HS-27A (cell line): Measurements from ENCODE around the gene SH3TC2.
A peak's percentile ranks its signal among the peaks of the same experiment; 100 is the strongest.

Experiments used
- DNase-seq: peaks from one replicate; pipeline ENCODE4 v3.0.0-alpha.2; 2012; ENCODE audit warnings: low read depth, missing footprints

Gene SH3TC2

DNA sequence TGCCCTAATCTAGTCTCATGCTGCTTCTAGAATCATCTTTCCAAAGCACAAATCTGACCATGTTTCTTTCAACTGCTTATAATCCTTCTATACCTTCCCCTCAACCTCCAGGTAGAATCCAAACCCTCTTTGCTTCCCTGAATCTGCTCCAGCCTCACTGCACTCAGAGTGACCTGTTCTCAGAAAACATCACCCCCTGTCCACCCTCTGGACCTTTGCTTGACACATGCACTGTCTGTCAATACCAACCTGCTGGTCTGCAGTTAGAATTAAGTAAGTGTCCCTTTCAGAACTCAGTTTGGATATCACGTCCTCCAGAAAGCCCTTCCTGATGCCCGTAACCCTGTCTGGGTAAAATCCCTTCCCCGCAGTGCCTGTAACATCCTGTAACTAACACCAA is 63.1 kb downstream of the SH3TC2 start:
- no peak for DNase-seq

DNA sequence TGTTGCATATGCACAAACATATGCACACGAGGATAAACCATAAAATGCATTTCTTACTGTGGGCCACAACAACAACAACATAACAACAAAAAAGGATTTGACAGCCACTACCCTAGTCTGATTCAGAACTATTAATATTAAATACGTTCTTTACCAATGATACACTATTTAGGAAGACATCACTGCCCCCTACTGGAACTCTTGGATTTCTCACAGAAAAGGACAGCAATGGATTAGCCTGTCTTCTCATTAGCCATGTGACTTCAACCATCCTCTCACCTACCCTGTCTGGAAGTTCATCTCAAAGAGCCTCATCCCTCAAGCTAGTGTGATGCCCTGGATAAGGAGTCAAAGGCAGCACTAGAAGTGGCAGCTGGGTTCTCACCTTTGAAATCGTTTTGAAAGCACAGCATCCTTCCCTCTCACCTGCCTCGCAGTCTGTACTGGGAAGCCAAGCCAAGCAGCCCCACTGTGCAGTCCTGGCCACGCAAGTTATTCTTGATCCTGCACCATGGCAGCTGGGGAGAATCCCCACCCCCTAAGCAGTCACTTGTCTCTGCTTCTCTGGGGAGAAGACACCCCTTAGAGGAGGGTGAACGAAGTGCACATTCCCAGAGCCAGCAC is 64.6 kb downstream of the SH3TC2 start:
- DNase-seq: no peak

DNA sequence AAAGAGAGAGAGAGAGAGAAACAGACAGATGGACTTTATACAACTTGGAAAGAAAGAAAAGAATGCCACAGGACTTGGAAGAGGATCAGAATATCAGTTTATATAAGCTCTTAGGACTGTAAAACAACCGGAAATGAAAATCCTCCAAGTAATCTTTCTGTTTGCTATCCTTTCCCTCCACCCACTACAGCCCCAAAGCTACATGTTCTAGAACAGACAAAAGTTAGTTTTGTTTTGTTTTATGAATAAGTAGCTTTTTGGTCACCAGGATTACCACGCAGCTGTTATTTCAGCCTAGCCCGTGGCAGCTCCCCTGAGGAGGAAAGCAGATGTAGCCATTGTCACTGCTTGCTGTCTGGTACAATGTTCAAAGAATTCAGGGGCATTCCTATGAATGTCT is 66.6 kb downstream of the SH3TC2 start:
- DNase-seq: no peak

DNA sequence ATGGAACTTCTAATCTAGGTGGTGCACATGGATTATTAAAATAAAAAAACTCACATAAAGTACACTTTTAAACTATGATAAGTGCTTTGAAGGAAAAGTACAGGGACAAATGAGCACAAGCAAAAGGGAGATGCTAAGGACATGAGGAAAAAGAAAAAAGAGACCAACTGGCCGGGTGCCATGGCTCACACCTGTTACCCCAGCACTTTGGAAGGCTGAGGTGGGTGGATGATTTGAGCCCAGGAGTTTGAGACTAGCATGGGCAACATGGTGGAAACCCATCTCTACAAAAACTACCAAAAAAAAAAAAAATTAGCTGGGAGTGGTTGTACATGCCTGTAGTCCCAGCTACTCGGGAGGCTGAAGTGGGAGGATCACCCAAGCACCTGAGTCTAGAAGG is 67.1 kb downstream of the SH3TC2 start:
- no peak for DNase-seq

DNA sequence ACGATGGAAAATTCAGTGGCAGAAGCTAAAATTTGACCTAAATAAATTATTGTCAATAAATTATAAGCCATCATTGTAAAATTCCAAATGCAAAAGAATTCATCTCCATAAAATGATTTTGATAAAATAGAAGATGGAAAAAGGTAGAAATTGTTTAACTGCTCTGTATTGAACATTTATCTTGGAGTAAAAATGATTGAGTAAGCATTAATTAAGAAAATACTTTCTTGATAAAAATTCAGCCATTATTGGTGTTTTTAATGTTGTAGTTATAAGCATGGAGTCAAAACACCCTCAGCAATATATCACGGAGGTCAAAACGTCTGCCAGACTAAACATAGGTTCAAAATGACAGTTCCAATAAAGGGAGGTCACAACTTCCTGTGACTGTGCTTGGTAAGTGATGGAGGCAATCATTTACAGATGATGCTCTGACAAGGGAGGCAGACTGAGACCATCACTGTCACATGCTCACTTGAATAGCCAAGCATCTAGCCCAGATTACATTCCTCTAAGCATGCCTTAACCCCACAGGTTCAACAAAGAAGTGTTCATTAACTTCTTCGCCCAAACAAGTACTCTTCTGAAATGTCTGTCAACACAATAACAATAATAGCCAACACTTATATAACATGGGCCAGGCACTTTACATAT is 69.5 kb downstream of the SH3TC2 start:
- no peak for DNase-seq

DNA sequence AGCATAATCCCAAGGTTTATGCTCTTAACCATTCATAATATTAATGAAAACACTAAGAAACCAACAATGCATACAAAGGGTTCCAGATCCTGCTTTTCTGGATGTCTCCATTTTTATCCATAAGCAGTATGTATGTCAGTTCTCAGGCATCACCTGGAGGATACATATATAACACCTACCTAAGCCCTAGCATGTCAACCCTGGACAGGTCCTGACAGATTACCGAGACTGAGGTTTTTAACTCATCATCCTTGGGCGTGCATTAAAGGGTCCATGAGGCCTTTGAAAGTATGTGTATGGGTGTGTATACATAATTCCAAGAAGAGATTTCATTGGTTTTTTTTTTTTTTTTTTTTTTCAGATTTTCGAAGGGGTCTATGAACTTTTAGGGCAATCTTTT is 70.6 kb downstream of the SH3TC2 start:
- no peak for DNase-seq

DNA sequence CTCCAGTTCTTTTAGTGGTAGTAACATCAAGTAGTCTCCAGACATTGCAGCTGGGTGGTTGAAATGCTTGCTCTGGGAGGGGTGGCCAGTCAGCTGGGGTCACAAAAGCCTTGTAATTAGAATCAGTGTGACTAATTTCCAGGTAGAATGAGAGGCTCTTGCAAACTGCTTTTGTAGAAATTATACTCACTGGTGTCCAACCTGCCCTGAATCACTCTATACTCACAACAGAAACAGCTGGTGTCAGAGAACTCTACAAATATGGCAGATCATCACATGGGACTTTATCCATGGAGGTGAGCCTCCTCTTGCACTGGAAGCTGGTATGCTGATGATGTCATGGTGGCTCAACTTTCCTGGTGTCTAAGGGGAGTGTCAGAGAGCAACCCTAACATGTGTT is 71.3 kb downstream of the SH3TC2 start:
- no peak for DNase-seq

DNA sequence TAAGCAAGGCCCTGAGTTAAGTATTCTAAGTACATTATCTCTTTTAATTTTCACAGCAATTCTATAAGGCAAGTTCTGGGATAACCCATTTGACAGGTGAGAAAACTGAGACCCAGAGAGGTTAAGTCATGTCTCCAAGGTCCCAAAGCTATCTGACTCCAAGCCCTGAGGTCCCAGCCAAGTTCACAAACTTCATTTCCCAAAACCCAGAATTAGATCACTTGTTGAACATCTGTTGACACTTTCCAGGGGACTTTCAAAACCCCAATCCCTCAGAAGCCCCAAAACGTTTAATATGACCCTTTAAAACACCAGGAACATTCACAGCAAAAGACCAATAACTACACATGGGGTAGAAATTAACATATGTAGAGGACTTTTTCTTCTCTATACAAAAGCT is 72.0 kb downstream of the SH3TC2 start:
- DNase-seq: no peak

DNA sequence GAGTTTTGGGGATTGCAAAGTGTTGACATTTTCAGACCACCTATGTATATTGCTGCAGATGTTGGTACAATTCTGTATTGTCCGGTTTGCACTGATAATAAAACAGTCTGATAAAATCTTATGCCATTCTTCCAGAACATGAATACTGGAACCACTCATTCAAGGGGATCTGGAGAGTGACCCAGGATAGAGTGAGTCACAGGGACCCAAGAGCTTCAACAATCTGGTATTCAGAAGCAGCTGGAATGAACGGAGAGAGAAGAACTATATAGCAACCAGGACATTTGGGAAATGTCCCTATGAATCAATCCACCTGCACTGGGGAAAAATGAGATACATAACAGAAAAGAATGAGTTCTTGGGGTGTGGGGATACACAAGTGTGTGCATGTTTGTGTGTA is 73.3 kb downstream of the SH3TC2 start:
- no peak for DNase-seq

DNA sequence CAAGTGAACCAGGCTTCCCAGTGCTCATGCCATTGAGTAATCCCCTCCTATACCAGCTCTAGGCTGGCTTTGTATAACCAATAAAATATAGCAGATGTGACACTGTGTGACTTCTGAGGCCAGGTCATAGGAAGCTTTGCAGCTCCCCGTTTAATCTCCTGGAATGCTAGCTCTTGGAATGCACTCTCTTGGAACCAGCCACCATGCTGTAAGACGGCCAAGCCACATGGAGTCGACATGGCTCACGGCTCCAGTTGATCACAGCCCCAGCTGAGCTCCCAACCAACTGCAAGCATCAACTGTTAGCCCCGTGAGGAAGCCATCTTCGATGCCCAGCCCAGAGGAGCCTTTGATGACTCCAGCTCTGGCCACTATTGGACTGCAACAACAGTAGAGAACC is 74.5 kb downstream of the SH3TC2 start:
- no peak for DNase-seq

DNA sequence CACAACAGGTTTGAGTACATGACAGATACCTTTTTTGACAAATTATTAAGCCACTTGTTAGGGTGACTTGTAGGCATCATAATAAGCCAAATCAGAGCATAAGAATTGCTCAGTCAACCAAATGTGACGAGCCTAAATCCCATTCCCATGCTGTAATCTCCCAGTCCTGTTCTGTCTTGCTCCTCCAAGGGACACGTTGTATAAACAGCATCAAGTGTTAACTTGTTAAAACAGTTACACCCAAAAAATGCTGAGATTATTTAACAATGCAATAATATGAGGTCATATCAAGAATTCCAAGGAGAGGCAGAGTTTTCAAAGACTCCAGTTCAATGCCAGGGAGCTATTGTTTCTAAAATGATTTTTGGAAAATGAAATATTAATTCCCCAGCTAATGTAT is 76.2 kb downstream of the SH3TC2 start:
- no peak for DNase-seq

DNA sequence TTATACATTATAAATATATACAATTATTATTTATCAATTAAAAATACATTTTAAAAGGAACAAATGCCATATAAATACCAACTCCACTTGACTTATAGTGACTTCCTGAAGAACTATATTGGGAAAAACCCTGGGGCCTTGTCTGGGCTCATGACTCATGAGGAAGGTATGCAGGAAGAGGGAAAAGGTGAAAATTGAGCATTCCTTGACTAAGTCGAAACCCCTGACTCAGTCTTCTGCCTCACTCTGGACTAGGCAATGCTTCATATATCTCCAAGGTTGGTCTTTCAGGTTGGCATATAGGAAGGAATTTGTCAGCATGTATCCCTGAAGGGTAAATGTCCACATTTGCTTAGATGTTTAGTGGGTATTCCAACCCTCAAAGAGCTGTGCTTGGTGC is 78.5 kb downstream of the SH3TC2 start:
- DNase-seq: no peak

DNA sequence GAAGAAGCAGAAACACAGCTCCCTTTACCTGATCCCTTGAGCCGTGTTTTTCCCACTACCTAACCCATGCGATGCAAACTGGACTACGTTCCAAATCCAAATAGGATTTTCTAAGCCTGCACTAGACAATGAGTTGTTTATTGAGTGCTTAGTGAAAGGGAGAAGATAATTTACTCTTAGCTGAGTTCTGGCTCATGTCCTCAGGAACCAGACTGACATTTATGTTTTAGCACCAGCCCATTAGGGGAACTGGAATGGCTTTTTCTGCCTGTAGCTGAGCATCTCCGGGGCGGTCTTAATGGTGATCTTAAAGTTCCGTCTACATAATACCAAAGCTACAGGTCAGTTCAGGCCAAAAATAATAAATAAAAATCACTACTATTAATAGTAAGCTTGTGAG is 81.5 kb downstream of the SH3TC2 start:
- DNase-seq: no peak

DNA sequence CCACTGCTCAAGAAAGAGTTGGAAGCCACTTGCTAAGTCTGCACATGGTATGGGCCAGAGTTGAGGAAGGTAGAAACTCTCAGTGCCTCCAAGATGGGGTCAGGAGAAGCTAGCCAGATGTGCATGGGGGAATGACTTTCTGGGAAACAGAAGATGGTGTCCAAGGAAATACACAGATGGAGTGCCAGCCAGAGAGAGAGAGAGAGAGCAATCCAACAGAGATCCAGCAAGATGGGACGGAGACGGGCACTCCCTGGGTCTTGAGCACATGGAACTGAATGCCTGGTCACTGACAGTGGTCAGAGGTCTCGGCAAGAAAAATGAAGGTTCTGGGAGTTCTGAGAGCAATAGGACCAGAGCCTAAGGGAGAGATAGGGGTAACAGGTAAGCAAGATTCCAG is 82.1 kb downstream of the SH3TC2 start:
- no peak for DNase-seq

DNA sequence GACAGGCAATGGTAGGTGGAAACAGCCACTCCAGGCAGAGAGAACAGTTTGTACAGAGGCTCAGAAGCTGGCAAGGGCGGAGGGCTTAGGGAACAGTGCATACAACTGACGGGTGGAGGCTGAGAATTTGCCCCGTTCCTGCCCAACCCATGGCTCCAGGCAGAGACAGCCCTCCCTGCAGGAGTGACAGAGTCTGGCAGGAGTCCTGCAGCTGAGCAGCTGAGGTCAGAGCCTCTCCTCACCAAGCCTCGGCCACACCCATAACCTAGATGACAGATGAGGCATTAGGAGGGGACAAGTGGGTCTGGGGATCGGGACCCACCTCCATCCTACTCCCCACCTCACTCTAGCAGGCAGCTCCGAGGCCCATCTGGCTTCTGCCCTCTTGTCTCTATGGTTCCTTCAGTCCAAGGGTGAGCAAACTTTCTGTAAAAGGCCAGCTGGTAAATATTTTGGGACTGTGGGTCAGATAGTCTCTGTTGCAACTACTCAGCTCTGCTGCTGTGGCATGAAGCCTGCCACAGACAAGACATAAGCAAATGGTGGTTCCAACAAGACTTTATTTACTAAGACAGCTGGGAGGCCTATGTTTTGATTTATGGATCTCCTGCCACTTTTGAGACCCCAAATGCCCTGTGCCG is 83.7 kb downstream of the SH3TC2 start:
- no peak for DNase-seq

DNA sequence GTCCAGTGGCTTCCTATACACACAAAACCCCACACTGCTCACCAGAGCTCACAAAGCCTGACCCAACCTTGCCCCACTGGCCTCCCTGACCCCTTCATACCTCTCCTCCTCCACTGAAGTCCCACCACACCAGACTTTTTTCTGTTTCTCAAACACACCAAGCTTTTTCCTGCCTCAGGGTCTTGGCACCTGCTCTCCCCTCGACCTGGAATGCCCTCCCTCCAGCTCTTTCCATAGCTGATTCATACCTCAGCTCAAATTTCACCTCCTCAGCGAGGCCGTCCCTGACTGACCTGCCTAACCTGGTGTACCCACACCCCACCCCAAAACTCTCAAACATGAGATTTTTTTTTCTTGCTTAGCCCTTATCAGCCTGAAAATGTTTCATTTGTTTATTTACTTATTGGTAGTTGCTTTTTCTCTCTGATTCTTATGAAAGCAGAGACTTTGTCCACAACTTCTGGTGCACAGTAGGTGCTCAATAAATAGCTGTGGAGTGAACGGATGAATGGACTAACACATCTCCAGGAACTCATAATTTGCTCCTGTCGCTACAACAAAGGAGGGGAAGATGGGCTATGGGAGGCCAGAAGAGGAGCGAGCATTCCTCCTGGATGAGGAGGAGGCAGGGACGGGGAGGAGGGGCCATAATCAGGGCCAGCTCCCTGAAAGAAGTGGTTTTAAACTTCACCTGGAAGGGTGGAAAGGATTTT is 84.3 kb downstream of the SH3TC2 start:
- no peak for DNase-seq

DNA sequence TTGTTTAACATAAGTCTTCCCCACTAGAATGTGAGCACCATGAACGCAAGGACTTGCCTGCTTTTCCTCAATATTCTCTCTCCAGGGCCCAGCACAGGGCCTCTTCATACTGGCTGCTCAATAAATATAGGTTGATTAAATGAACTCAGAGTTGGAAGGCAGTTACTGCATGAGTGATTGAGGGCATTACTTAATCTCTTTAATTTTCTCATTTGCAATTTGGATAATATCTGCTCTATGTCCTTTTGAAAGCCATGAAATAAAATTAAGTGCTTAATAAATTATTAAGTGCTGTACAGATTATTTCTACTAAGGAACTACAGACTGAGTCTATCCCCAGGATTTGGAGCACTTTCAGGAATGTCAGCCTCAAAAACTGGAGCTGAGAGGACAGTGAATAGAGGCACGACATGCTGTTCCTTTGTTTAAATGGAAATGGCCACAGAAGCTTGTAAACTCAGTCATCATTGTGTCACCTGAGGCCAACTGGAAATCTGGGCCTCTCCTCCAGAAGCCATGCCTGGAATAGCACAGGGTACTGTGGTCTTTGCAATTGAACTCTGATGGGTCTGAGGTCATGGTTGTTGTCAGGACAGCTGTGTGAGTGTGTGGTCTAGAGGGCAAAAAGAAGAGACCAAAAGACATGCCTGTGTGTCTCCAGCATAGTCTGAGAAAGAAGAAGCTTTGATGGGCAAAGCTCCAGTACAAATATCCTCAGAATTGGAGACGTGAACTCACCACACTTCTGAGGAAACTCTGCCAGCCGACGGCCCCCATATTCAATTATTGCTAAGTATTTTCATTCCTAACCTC is 86.1 kb downstream of the SH3TC2 start:
- DNase-seq: no peak

DNA sequence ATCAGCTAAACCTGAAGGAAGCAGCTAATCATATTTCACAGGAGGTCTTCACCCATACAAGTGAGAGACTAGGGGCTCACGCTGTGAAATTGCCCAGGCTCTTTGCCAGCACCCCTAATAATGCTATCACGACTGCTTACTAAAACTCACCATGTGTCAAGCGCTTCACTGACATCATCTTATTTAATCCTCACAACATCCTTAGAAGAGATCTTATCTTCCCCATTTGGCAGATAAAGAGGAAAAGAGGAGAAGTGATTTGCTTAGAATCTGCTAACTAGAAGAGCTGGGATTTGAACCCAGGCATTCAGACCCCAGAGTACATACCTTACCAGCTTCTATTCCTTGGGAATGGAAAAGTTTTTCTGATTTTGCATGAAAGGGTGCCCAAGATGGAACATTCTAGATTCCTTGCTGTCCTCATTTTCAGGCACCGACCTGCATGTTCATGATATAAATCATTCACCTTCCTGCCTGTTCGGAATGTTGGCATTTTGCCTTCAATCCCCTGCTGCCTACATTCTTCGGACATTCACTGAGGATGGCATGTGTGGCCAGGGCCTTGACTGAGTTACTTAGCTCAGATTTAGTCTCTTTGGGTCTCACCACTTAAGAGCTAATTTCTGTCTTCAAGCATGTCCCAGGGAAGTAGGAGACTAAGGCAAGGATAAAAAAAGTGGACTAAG is 88.1 kb downstream of the SH3TC2 start:
- no peak for DNase-seq

DNA sequence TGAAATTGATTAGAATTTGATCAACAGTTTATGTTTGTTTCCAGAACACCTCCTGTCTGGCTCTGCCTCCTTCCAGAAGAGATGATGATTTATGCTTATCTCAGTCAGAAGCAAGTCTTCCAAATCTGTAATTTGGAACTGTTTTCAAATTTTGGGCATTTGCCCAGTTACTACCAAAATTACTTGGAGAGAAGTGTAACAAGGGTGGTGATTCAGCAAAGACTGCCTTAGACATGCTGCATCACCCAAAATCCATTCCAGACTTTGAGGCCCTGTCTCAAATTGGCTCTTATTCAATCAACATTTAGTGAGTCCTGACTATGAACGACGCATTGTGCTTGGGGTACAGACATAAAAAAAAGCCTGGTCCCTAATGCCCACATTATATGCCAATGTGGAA is 89.4 kb downstream of the SH3TC2 start:
- peak; percentile 59 for DNase-seq

DNA sequence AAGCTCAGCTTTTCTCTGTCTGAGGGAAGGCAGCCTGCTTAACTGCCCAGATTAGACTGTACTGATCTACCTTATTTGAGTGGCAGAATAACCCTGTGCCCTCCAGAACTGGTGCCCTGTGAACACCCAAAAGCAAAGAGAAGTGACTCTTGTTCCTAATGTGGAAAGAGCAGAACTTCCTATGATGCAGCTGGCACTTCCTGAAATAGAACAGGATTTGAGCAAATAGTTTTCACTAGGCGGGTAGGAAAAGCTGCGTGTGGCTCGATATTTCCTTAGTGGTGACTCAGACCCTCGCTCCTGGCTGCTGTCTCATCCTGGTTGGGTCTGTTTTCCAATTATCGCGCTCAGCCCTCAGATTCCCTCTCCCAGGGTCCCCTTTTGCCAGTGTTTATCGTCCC is 89.9 kb downstream of the SH3TC2 start:
- peak; percentile 55 for DNase-seq

DNA sequence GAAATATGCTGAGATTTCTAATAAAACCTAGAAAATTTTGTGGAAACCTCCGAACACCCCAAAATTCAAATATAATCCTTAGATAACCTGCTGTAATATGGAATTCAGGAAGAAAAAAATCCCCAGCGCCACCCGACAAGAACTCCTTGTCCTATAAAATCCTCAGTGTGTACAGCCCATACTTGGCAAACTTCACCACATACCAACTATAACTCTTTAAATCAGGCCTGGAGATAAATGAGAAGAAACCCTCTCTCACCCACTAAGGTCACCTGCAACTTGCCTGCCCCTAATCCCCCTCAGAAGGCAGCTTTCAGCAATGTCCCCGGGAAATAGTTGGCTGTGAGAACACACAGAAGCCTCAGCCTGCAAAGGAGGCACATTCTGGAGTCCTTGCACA is 90.5 kb downstream of the SH3TC2 start:
- no peak for DNase-seq

DNA sequence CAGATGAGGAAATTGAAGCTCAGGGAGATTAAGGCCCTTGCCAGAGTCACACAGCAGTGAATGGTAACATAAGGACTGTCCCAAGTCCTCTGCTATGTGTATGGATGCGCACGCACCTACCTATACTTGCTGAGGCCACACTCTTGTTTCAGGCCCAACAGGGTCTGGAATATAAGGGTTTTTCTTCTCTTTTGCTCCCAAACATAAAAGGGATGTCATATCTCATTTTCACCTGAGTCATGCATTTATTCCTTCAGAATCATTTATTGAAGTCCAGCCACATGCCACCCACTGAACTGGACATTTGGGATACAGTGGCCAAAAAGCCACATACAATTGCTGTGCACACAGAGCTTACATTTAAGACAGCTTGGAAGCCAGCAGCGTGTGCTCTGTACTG is 92.0 kb downstream of the SH3TC2 start:
- DNase-seq: no peak
